ENCODE results near the gene PLCD3. TPM values are rescaled to one million over a fixed set of nuclear protein-coding genes. Genes with fewer than 3 reads are reported as not detected.

The PLCD3 gene
- total RNA-seq, 4 donors from 2014 or later = 50.4 to 147 (median 81.8) TPM

DNA sequence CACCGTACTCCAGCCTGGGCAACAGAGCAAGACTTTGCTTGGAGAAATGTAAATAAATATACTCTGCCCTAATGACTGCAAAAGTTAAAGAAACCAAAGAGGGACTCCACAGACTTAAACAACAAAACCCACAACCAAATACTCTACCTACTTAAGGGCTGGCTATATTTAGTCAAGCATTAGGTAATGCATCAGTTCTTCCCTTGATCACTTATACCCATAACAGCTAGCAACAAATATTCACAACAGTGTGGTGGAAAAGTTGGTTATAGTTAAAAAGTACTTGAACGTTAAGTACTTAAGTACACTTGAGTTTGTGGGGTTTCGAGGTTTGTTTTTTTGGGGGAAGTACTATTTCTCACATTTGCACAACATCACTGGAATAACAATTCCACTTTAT is 23.9 kb upstream of the PLCD3 start:
- H3K27me3 ChIP-seq = no peaks in the 10 kb centered on the region
- no peak overlapping the region for H3K4me3 ChIP-seq
- TF ChIP-seq POLR2AphosphoS5 (IDR thresholded peaks at IDR 0.05) (no peak), EP300 (IDR thresholded peaks at IDR 0.05) (no peak), POLR2A (IDR thresholded peaks at IDR 0.05) (no peak)
- TF ChIP-seq, protein P1, sequence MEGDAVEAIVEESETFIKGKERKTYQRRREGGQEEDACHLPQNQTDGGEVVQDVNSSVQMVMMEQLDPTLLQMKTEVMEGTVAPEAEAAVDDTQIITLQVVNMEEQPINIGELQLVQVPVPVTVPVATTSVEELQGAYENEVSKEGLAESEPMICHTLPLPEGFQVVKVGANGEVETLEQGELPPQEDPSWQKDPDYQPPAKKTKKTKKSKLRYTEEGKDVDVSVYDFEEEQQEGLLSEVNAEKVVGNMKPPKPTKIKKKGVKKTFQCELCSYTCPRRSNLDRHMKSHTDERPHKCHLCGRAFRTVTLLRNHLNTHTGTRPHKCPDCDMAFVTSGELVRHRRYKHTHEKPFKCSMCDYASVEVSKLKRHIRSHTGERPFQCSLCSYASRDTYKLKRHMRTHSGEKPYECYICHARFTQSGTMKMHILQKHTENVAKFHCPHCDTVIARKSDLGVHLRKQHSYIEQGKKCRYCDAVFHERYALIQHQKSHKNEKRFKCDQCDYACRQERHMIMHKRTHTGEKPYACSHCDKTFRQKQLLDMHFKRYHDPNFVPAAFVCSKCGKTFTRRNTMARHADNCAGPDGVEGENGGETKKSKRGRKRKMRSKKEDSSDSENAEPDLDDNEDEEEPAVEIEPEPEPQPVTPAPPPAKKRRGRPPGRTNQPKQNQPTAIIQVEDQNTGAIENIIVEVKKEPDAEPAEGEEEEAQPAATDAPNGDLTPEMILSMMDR (IDR thresholded peaks at IDR 0.05) = no peak
- 79 to 92% methylated on average over 3 of the region's 3 CpGs for WGBS, 2 donors (ENCODE audit: low coverage in 1 of 2)
- peaks cover 3 to 88% (median 43%) of the 10 kb centered on the region in 3 donors for H3K4me1 ChIP-seq
- no peak for ATAC-seq
- H3K36me3 ChIP-seq = no peaks in the 10 kb centered on the region
- peak overlapping the region in 1 of 4 donors; percentile 38 for H3K27ac ChIP-seq
- no peaks in the 10 kb centered on the region for H3K9me3 ChIP-seq

DNA sequence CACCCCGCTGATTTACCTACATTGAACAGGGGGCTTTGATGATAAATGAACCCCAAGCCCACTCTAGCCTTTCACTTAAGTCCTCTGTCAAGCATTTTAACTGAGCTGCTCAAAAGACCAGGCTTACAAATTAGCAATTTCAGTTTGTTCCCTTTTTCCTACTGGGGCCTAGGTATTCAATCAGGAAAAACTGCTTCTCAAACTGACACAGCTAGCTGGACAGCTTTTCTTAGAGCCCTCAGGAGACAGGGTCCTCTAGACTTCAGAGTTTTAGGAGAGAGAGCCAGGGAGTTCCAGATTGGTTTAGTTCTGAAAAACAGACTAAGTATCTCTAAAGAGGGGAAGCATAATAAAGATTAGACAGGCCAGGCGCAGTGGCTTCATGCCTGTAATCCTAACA is 23.2 kb upstream of the PLCD3 start:
- peaks cover 3 to 96% (median 45%) of the 10 kb centered on the region in 3 donors for H3K4me1 ChIP-seq
- peak overlapping the region in 2 of 4 donors; percentile 10 to 38 for H3K27ac ChIP-seq
- H3K36me3 ChIP-seq = no peaks in the 10 kb centered on the region
- whole genome bisulfite sequencing, 2 donors (ENCODE audit: low coverage in 1 of 2) = 88 to 100% methylated on average over 1 to 2 of the region's 2 CpGs
- no peak for TF ChIP-seq POLR2AphosphoS5 (IDR thresholded peaks at IDR 0.05)
- TF ChIP-seq, protein P1 (IDR thresholded peaks at IDR 0.05) = no peak
- TF ChIP-seq EP300 (IDR thresholded peaks at IDR 0.05) = no peak
- no peak for TF ChIP-seq POLR2A (IDR thresholded peaks at IDR 0.05)
- H3K27me3 ChIP-seq = no peaks in the 10 kb centered on the region
- no peaks in the 10 kb centered on the region for H3K9me3 ChIP-seq
- no peak for ATAC-seq
- H3K4me3 ChIP-seq = no peak overlapping the region

DNA sequence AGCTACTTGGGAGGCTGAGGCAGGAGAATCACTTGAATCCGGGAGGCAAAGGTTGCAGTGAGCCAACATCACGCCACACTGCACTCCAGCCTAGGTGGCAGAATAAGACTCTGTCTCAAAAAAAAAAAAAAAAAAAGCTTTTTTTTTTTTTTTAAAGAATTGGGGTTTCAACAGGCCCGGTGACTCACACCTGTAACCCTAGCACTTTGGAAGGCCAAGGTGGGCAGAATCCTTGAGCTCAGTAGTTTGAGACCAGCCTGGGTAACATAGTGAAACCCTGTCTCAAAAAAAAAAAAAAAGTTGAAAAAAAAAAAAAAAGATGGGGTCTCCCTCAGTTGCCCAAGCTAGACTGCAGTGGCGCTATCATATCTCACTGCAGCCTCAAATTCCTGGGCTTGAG is 22.7 kb upstream of the PLCD3 start:
- WGBS, 2 donors (ENCODE audit: low coverage in 1 of 2) = 100% methylated on average over 1 to 2 of the region's 4 CpGs
- Histone ChIP-seq H3K27ac (peak overlapping the region in 2 of 4 donors; percentile 8 to 38), H3K4me1 (peaks cover 3 to 96% (median 45%) of the 10 kb centered on the region in 3 donors)

DNA sequence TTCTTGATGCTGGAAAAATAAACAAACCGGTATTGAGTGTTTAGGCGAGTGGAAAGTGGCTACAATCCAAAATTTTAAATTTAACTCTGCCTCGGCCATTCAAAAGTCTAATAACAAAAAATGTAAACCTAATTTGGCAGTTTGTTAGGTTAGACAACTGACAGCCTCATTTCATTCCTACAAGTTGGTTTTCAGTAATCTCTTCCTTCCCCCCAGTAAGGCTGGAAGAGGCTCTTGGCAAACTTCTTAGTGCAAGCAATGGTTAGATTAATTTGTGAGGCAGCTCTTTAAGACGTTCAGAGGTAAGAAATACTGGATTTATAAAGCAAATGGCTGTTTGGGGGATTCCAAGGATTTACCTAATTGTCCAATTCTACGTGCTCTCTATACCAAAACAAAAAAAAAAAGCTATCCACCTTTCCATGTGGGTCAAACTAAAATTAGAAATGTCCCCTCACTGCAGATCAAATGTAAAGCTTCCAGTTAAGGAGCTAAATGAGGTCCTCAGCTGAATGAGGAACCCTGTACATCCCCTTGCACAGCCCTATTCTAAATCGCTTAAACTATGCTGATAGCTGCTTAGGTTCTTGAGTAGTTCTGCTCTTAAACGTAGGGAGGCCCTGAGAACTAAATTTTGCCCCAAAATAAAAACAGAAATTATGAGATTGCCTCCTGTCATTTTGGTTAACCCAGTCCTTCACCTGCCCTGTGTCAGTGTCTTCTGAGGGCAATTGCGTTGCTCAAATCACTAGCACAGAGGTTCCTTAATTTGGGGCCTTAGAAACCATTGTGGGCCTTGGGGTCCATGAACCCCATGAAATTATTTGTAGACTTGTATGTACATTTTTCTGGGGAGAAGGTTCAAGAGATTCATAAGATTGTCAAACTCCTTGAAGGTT is 18.8 kb upstream of the PLCD3 start:
- Histone ChIP-seq H3K27ac (peak overlapping the region; percentile 10 to 98 (median 84)), H3K36me3 (no peaks in the 10 kb centered on the region), H3K27me3 (no peaks in the 10 kb centered on the region), H3K9me3 (no peaks in the 10 kb centered on the region), H3K4me1 (peaks cover 3 to 71% (median 26%) of the 10 kb centered on the region in 3 donors), H3K4me3 (peak overlapping the region; percentile 70 to 86)
- 10 to 14% methylated on average over 8 of the region's 8 CpGs for WGBS, 2 donors (ENCODE audit: low coverage in 1 of 2)
- no peak for ATAC-seq
- TF ChIP-seq POLR2A (IDR thresholded peaks at IDR 0.05) (no peak), POLR2AphosphoS5 (IDR thresholded peaks at IDR 0.05) (no peak), EP300 (IDR thresholded peaks at IDR 0.05) (no peak)
- TF ChIP-seq, protein P1 (IDR thresholded peaks at IDR 0.05) = no peak

More for the DNA sequence above, 22.7 kb upstream of the PLCD3 start:
- TF ChIP-seq POLR2AphosphoS5 (IDR thresholded peaks at IDR 0.05) (no peak), EP300 (IDR thresholded peaks at IDR 0.05) (no peak), POLR2A (IDR thresholded peaks at IDR 0.05) (no peak)
- TF ChIP-seq, protein P1 (IDR thresholded peaks at IDR 0.05) = no peak
- no peaks in the 10 kb centered on the region for H3K36me3 ChIP-seq
- ATAC-seq = no peak
- no peaks in the 10 kb centered on the region for H3K9me3 ChIP-seq
- H3K4me3 ChIP-seq = no peak overlapping the region
- H3K27me3 ChIP-seq = no peaks in the 10 kb centered on the region

All from gastroesophageal sphincter (tissue), 4 donors.